H1 (cell line): ENCODE data around the gene NGEF. TPM values are rescaled to one million over a fixed set of nuclear protein-coding genes. Genes with fewer than 3 reads are reported as not detected.

Experiments
- CTCF ChIA-PET: fragments of 300-600 bp; sonication (Branson Sonifier 250); formaldehyde crosslinking; loops from one replicate; lab custom pipeline; 2021; ENCODE audit not compliant: partially characterized antibody; lab: Charles Lee
- POLR2A ChIA-PET: fragments of 300-600 bp; sonication (Branson Sonifier 250); formaldehyde crosslinking; loops from one replicate; lab custom pipeline; 2021; ENCODE audit warnings: inconsistent platforms; ENCODE audit not compliant: partially characterized antibody; lab: Charles Lee
- DNase-seq, 2 experiments: peaks; one replicate each; pipeline versions ENCODE4 v3.0.0 to v3.0.0-alpha.2; 2010 to 2022; ENCODE audit warnings: low spot score in 2 of 2, low read depth in 1 of 2, mixed read lengths in 1 of 2
- FAIRE-seq: peaks from 2 replicates; lab custom pipeline; 2011; peaks lifted over from hg19 to GRCh38; lab: Jason Lieb, UNC
- H2AFZ ChIP-seq: 2 replicates; pipeline ENCODE4 v1.8.1; 2012; ENCODE audit warnings: low read length, inconsistent platforms
- H2AK5ac ChIP-seq: 2 replicates; pipeline ENCODE4 v1.6.1; 2013; ENCODE audit warnings: low read depth, low read length
- H2BK120ac ChIP-seq: replicated peaks from 2 replicates; pipeline ENCODE3; 2013; ENCODE audit warnings: low read depth, low read length, inconsistent platforms
- H2BK12ac ChIP-seq: 2 replicates; pipeline ENCODE4 v1.6.1; 2013; ENCODE audit warnings: low read depth, low read length
- H2BK15ac ChIP-seq: 2 replicates; pipeline ENCODE4 v1.6.1; 2013; ENCODE audit warnings: low read length
- H2BK20ac ChIP-seq: 2 replicates; pipeline ENCODE4 v1.6.1; 2013; ENCODE audit warnings: low read length
- H2BK5ac ChIP-seq: 2 replicates; pipeline ENCODE4 v1.6.1; 2013; ENCODE audit warnings: low read depth, low read length
- H3K14ac ChIP-seq: 2 replicates; pipeline ENCODE4 v1.6.1; 2013; ENCODE audit warnings: inconsistent platforms; ENCODE audit not compliant: insufficient read length
- H3K18ac ChIP-seq: 2 replicates; pipeline ENCODE4 v1.6.1; 2013; ENCODE audit warnings: low read length; ENCODE audit errors: extremely low read depth
- H3K23ac ChIP-seq: 2 replicates; pipeline ENCODE4 v1.6.1; 2013; ENCODE audit warnings: inconsistent platforms; ENCODE audit not compliant: insufficient read length
- H3K23me2 ChIP-seq: 2 replicates; pipeline ENCODE4 v1.6.1; 2013; ENCODE audit warnings: low read depth, low read length
- H3K27ac ChIP-seq: 2 replicates; pipeline ENCODE4 v1.6.1; 2011; ENCODE audit warnings: low read depth, low read length, inconsistent platforms
- H3K27me3 ChIP-seq, 4 experiments: replicated peaks in 1 of 4; 1 replicate in 1 of 4; 2 replicates in 3 of 4; pipeline versions ENCODE4 v1.6.1 to v1.8.1; 2011 to 2013; ENCODE audit warnings: low read length in 3 of 4, mild to moderate bottlenecking in 3 of 4, inconsistent platforms in 2 of 4, mixed read lengths in 2 of 4, moderate library complexity in 1 of 4; ENCODE audit not compliant: control insufficient read depth in 3 of 4, insufficient read depth in 3 of 4; ENCODE audit errors: extremely low read depth in 1 of 4
- H3K36me3 ChIP-seq, 4 experiments: 2 replicates each; pipeline versions ENCODE4 v1.6.1 to v1.8.1; 2011 to 2013; ENCODE audit warnings: mild to moderate bottlenecking in 4 of 4, low read length in 3 of 4, moderate library complexity in 2 of 4, control low read depth in 1 of 4, inconsistent platforms in 1 of 4; ENCODE audit not compliant: insufficient read depth in 4 of 4, control insufficient read depth in 2 of 4
- H3K4ac ChIP-seq: replicated peaks from 2 replicates; pipeline ENCODE3; 2013; ENCODE audit warnings: low read length, low read depth, mixed read lengths, inconsistent platforms; ENCODE audit not compliant: insufficient read length
- H3K4me1 ChIP-seq, 4 experiments: replicated peaks in 1 of 4; 1 replicate in 1 of 4; 2 replicates in 3 of 4; pipeline versions ENCODE4 v1.6.1 to v1.8.1; 2011 to 2013; ENCODE audit warnings: low read length in 3 of 4, inconsistent platforms in 2 of 4, mixed read lengths in 1 of 4; ENCODE audit not compliant: insufficient read depth in 4 of 4, control insufficient read depth in 3 of 4
- H3K4me2 ChIP-seq, 2 experiments: 2 replicates each; pipeline versions ENCODE4 v1.6.1 to v1.8.1; 2011 to 2013; ENCODE audit warnings: low read depth in 2 of 2, low read length in 2 of 2, control low read depth in 1 of 2, inconsistent platforms in 1 of 2, mild to moderate bottlenecking in 1 of 2; ENCODE audit not compliant: insufficient read depth in 1 of 2
- H3K4me3 ChIP-seq, 4 experiments: fragments of 200-600, 300-600 bp in 1 of 4; sonication (generic), shearing (Covaris generic), sonication (Bioruptor Twin) in 1 of 4; 2 replicates each; pipeline versions ENCODE4 v1.5.1 to v1.8.1; 2011 to 2016; ENCODE audit warnings: low read length in 4 of 4, low read depth in 3 of 4, control low read depth in 2 of 4, inconsistent platforms in 2 of 4, mild to moderate bottlenecking in 2 of 4, mixed read lengths in 1 of 4, moderate library complexity in 1 of 4; ENCODE audit not compliant: insufficient read depth in 2 of 4; ENCODE audit errors: extremely low read depth in 1 of 4
- H3K56ac ChIP-seq: replicated peaks from 2 replicates; pipeline ENCODE3; 2013; ENCODE audit warnings: low read depth, mild to moderate bottlenecking, mixed read lengths, low read length, inconsistent platforms; ENCODE audit not compliant: insufficient read length
- H3K79me1 ChIP-seq: 2 replicates; pipeline ENCODE4 v1.6.1; 2013; ENCODE audit warnings: low read depth, low read length, control low read depth
- H3K79me2 ChIP-seq, 2 experiments: 2 replicates each; pipeline versions ENCODE4 v1.6.1 to v1.8.1; 2012 to 2013; ENCODE audit warnings: low read length in 2 of 2, mild to moderate bottlenecking in 2 of 2, inconsistent platforms in 1 of 2; ENCODE audit not compliant: insufficient read depth in 2 of 2, control insufficient read depth in 1 of 2
- H3K9ac ChIP-seq, 4 experiments: replicated peaks in 1 of 4; 1 replicate in 1 of 4; 2 replicates in 3 of 4; pipeline versions ENCODE4 v1.6.1 to v1.8.1; 2011 to 2013; ENCODE audit warnings: low read depth in 3 of 4, low read length in 3 of 4, control low read depth in 2 of 4, mild to moderate bottlenecking in 2 of 4, moderate library complexity in 2 of 4, inconsistent platforms in 1 of 4; ENCODE audit errors: extremely low read depth in 1 of 4
- H3K9me3 ChIP-seq, 2 experiments: 2 replicates each; pipeline versions ENCODE4 v1.6.1 to v1.8.1; 2012 to 2013; ENCODE audit warnings: mild to moderate bottlenecking in 2 of 2, moderate library complexity in 2 of 2, control low read depth in 1 of 2, inconsistent platforms in 1 of 2, low read depth in 1 of 2, low read length in 1 of 2, mixed read lengths in 1 of 2; ENCODE audit not compliant: insufficient read depth in 2 of 2
- H4K20me1 ChIP-seq, 2 experiments: replicated peaks in 1 of 2; 2 replicates each; pipeline versions ENCODE3 to v1.8.1; 2011 to 2013; ENCODE audit warnings: inconsistent platforms in 2 of 2, low read length in 2 of 2, mild to moderate bottlenecking in 1 of 2; ENCODE audit not compliant: insufficient read depth in 2 of 2, control insufficient read depth in 1 of 2
- H4K5ac ChIP-seq: 2 replicates; pipeline ENCODE4 v1.6.1; 2013; ENCODE audit warnings: low read length, low read depth, mixed read lengths, inconsistent platforms; ENCODE audit not compliant: insufficient read length
- H4K8ac ChIP-seq: 2 replicates; pipeline ENCODE4 v1.8.0; 2013; ENCODE audit warnings: mild to moderate bottlenecking, moderate library complexity, low read length, inconsistent platforms; ENCODE audit not compliant: insufficient read depth; ENCODE audit errors: extremely low read depth
- H4K91ac ChIP-seq: replicated peaks from 2 replicates; pipeline ENCODE3; 2013; ENCODE audit warnings: low read length, mixed read lengths, inconsistent platforms; ENCODE audit not compliant: insufficient read length
- ATF2 ChIP-seq: IDR thresholded peaks from 2 replicates; pipeline ENCODE4 v1.6.1; 2012; ENCODE audit warnings: low read length, inconsistent platforms
- E2F6 ChIP-seq: IDR thresholded peaks from 2 replicates; pipeline ENCODE4 v1.6.1; 2012; ENCODE audit warnings: inconsistent platforms
- JUN ChIP-seq: IDR thresholded peaks from 2 replicates; pipeline ENCODE4 v1.6.1; 2011; ENCODE audit warnings: low read depth, mild to moderate bottlenecking, improper control_type of control experiment, low read length
- KDM1A ChIP-seq: fragments of 200-600, 300-600 bp; sonication (generic); IDR thresholded peaks from 2 replicates; pipeline ENCODE4 v1.7.1; 2016; ENCODE audit warnings: mild to moderate bottlenecking, low read length, borderline replicate concordance
- KDM4A ChIP-seq: IDR thresholded peaks from one replicate; pipeline ENCODE4 v1.7.1; 2012; ENCODE audit warnings: low read depth, mild to moderate bottlenecking, moderate library complexity, low read length, inconsistent platforms; ENCODE audit not compliant: severe bottlenecking
- PHF8 ChIP-seq: fragments of 200-600 bp; sonication (generic); conservative IDR thresholded peaks from 2 replicates; pipeline ENCODE4 v1.7.1; 2012; ENCODE audit warnings: low read depth, mild to moderate bottlenecking, inconsistent platforms, low read length, moderate library complexity
- RFX5 ChIP-seq: IDR thresholded peaks from 2 replicates; pipeline ENCODE4 v1.6.1; 2011; ENCODE audit warnings: low read depth, low read length, improper control_type of control experiment, borderline replicate concordance
- RNF2 ChIP-seq: fragments of 200-900, 300-1000 bp; sonication (generic); IDR thresholded peaks from 2 replicates; pipeline ENCODE4 v1.7.1; 2016; ENCODE audit warnings: borderline replicate concordance, low read depth, mild to moderate bottlenecking, antibody characterized with exemption, low read length; ENCODE audit not compliant: poor library complexity, severe bottlenecking; ENCODE audit errors: missing control alignments
- SIX5 ChIP-seq: IDR thresholded peaks from 2 replicates; pipeline ENCODE4 v1.6.1; 2011; ENCODE audit warnings: mild to moderate bottlenecking, low read depth, low read length
- SRF ChIP-seq: IDR thresholded peaks from 2 replicates; pipeline ENCODE4 v1.6.1; 2011; ENCODE audit warnings: mild to moderate bottlenecking, low read depth, low read length, moderate library complexity
- TCF12 ChIP-seq: IDR thresholded peaks from 2 replicates; pipeline ENCODE4 v1.6.1; 2011; ENCODE audit warnings: low read depth, mild to moderate bottlenecking, low read length
- WGBS, 2 experiments: shearing (Covaris generic) in 1 of 2; methylation state at CpG; one replicate each; pipeline versions ENCODE4 v1.1.6 to v1.1.7; 2013 to 2015; ENCODE audit warnings: low lambda C conversion rate in 2 of 2, mixed read lengths in 2 of 2, inconsistent platforms in 1 of 2, low coverage in 1 of 2, missing lambda C conversion rate in 1 of 2; ENCODE audit not compliant: insufficient replicate concordance in 2 of 2, insufficient coverage in 1 of 2, insufficient read length in 1 of 2; ENCODE audit errors: extremely low coverage in 1 of 2, missing lambda C conversion rate in 1 of 2; 5-methylcytosine and 5-hydroxymethylcytosine counted together
- polyA plus RNA-seq, 7 experiments: library from polyadenylated mRNA; depleted of rRNA in 3 of 7; stranded (reverse) in 5 of 7; unstranded in 2 of 7; fragments of >200 nt in 5 of 7; fragments of 200-250 nt in 2 of 7; gene quantifications; 1 replicate in 5 of 7; 2 replicates in 1 of 7; 4 replicates in 1 of 7; pipeline versions ENCODE4 v1.2.1 to v1.2.3, GENCODE V29; 2011 to 2013; ENCODE audit warnings: missing spikeins in 2 of 7, mixed read lengths in 2 of 7
- total RNA-seq: library from RNA; stranded (reverse); fragmentation: NEBNext Ultra II Directional; extraction: Animal tissue kit (Norgen Biotek cat#: 25700); gene quantifications from 2 replicates; pipeline ENCODE4 v1.2.1, GENCODE V29; 2021

The NGEF gene
- total and polyA plus RNA-seq, 2 of the 8 experiments (the other 6 are each of a cell fraction or from before 2014, with no cell fraction given), result 2.7 to 3.2 TPM

- Histone ChIP-seq H4K91ac (no peak overlapping the region), H3K56ac (no peak overlapping the region), H3K4me3 (no peak overlapping the region), H2BK120ac (no peak overlapping the region), H3K36me3 (no peaks in the 10 kb centered on the region), H3K18ac (no peak overlapping the region), H3K14ac (no peak overlapping the region), H4K8ac (no peak overlapping the region), H3K23ac (no peak overlapping the region), H2BK12ac (no peak overlapping the region), H3K4me1 (no peaks in the 10 kb centered on the region), H3K4me2 (no peak overlapping the region), H2AK5ac (no peak overlapping the region), H3K9ac (no peak overlapping the region), H4K5ac (no peak overlapping the region), H3K79me1 (no peaks in the 10 kb centered on the region), H4K20me1 (no peaks in the 10 kb centered on the region), H3K79me2 (no peaks in the 10 kb centered on the region), H2BK5ac (no peak overlapping the region), H3K4ac (no peak overlapping the region), H2BK15ac (no peak overlapping the region), H3K23me2 (no peaks in the 10 kb centered on the region), H2BK20ac (no peak overlapping the region), H3K27me3 (no peaks in the 10 kb centered on the region), H3K9me3 (peaks cover 0 to 8% of the 10 kb centered on the region in 2 experiments; a peak in 1 of 4 replicates), H2AFZ (no peak overlapping the region), H3K27ac (no peak overlapping the region)
- ChIA-PET CTCF (interaction anchor here (1.0 to 2.1 kb wide), 3 partner anchors 10 to 95 kb away, joined by 3 to 8 read pairs (median 4); no protein-coding TSS in a partner anchor), POLR2A (no interaction called here)
- 97% methylated on average over 4 of the region's 4 CpGs; no CpG with 5 or more reads in 1 of the 2 experiments for WGBS, 2 experiments
- no peak for FAIRE-seq
- no peak for DNase-seq
- TF ChIP-seq PHF8 (no peak), KDM1A (no peak), KDM4A (no peak), TCF12 (no peak), JUN (no peak), RFX5 (no peak), RNF2 (no peak), SIX5 (no peak), SRF (no peak), E2F6 (no peak), ATF2 (no peak)
These were observed 53.9 kb downstream of the NGEF start for GRCh38 chr2:232959139-232959538.
